Cardiac muscle cell (in vitro differentiated cells and primary cell): ENCODE results near the gene PRKCB. TPM values are rescaled to one million over a fixed set of nuclear protein-coding genes. Genes with fewer than 3 reads are reported as not detected.

Experiments used
- DNase-seq, 2 donors: peaks; one replicate each; pipeline versions ENCODE4 v3.0.0 to v3.0.0-alpha.2; 2010 to 2017; ENCODE audit warnings: low read depth in 1 of 2, low spot score in 1 of 2
- H3K27ac ChIP-seq: fragments of 200-600 bp; sonication (generic); 2 replicates; pipeline ENCODE4 v1.5.1; 2016
- H3K27me3 ChIP-seq: fragments of 200-600 bp; sonication (generic); 2 replicates; pipeline ENCODE4 v1.6.0; 2016; ENCODE audit warnings: control low read depth
- H3K36me3 ChIP-seq: fragments of 200-600 bp; sonication (generic); 2 replicates; pipeline ENCODE4 v1.5.1; 2016; ENCODE audit warnings: control low read depth
- H3K4me1 ChIP-seq: fragments of 200-600 bp; sonication (generic); 2 replicates; pipeline ENCODE4 v1.8.1; 2017; ENCODE audit warnings: low read depth, mild to moderate bottlenecking, mixed run types
- H3K4me3 ChIP-seq: fragments of 200-600 bp; sonication (generic); 2 replicates; pipeline ENCODE4 v1.5.1; 2016; ENCODE audit warnings: mild to moderate bottlenecking
- H3K9me3 ChIP-seq: fragments of 200-600 bp; sonication (generic); 2 replicates; pipeline ENCODE4 v1.5.1; 2017; ENCODE audit warnings: low read depth, mild to moderate bottlenecking, control low read depth
- CTCF ChIP-seq: IDR thresholded peaks from 2 replicates; pipeline ENCODE4 v1.5.1; 2012; ENCODE audit warnings: low read depth, mild to moderate bottlenecking, low read length
- polyA plus RNA-seq: library from polyadenylated mRNA; unstranded; fragments of >200 nt; fragmentation: Nextera tagmentation; extraction: Ambion mirVana; gene quantifications from 2 replicates; pipeline ENCODE4 v1.2.1, GENCODE V29; 2016
- total RNA-seq: library from RNA; depleted of rRNA; stranded (reverse); fragments of >200 nt; gene quantifications from 2 replicates; pipeline ENCODE4 v1.2.3, GENCODE V29; 2016

Gene PRKCB
- total and polyA plus RNA-seq, 2 experiments from 2014 or later = 0.66 to 1.5 TPM

GRCh38 chr16:24052329-24053098 lies 216.7 kb downstream of the PRKCB start:
- DNase-seq = no peak
- Histone ChIP-seq H3K4me1 (no peaks in the 10 kb centered on the region), H3K4me3 (no peak overlapping the region), H3K9me3 (no peaks in the 10 kb centered on the region), H3K27ac (no peak overlapping the region), H3K36me3 (no peaks in the 10 kb centered on the region), H3K27me3 (peaks cover 5% of the 10 kb centered on the region)
- no peak for TF ChIP-seq CTCF

DNA sequence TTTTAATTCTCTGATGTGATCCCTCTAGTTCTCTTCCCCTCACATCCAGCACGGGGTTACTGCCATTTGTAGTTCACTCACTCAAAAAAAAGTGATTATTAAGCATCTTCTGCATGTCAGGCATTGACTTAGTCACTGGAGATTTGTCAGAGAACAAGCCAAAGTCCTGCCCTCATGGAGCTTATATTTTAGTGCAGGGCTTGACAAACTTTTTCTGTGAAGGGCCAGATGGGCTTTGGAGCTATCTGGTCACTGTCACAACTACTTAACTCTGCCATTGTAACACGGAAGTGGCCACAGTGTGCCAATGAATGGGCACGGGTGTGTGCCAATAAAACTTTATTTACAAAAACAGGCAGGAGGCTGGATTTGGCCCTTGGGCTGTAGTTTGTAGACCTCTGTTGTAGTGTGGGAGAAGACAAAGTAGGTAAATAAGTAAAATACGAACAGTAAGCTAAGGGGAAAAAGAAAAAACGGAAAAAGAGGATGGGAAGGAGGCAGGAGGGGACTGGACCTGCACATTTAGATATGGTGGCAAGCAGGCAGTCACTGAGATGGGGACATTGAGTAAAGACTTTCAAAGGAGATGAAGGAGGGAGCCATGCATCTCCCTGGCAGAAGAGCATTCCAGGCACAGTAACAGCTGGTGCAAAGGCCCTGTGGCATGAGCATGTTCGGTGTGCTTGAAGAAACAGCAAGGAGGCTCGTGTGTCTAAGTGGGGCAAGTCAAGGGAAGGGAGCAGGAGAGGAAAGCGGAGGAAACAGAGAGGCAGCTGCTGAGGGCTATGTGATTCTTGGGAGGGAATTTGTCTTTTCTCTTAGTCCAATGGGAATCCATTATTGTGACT lies 217.5 kb downstream of the PRKCB start:
- Histone ChIP-seq H3K36me3 (no peaks in the 10 kb centered on the region), H3K27me3 (peaks cover 5% of the 10 kb centered on the region), H3K27ac (no peak overlapping the region), H3K4me3 (no peak overlapping the region), H3K9me3 (no peaks in the 10 kb centered on the region), H3K4me1 (no peaks in the 10 kb centered on the region)
- no peak for DNase-seq
- TF ChIP-seq CTCF = no peak

DNA sequence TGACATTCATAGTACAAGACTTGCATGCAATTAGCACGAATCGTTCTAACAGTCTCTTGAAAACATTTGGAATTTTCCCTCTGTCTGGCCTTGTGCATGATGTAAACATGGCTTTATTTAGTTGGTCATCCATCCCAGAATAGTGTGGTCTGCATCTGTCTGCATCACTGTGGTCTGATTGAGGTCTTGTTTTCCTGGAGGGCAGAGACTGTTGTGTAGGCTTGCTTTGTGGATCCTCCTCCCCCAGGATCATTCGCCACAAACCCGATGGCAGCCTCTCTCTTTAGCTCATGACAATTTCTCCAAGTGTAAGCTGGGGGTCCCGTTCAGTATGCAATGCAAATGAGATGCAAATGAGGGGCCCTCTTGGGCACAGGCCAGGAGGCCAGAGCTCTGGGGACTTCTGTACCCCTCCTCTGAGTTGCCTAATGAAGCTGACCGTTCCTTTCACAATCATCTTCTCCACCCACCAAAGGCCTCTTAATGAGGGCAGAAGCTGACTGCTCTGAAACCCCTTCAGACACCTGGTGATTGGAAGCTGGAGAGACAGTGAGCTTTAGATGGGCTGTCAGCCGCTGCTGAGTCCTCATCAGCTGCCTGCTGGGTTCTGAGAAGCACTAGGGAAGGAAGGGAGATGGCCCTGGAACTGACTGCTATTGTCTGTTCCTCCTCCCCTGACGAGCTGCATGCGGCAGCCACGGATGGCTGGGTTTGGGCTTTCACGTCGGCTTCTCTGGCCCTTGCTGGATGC lies 219.1 kb downstream of the PRKCB start:
- DNase-seq = no peak
- Histone ChIP-seq H3K27me3 (peaks cover 5% of the 10 kb centered on the region), H3K9me3 (no peaks in the 10 kb centered on the region), H3K27ac (no peak overlapping the region), H3K4me1 (no peaks in the 10 kb centered on the region), H3K36me3 (no peaks in the 10 kb centered on the region), H3K4me3 (no peak overlapping the region)
- TF ChIP-seq CTCF = no peak

- Histone ChIP-seq H3K27ac (no peak overlapping the region), H3K9me3 (no peaks in the 10 kb centered on the region), H3K4me3 (no peak overlapping the region), H3K27me3 (no peaks in the 10 kb centered on the region), H3K4me1 (no peaks in the 10 kb centered on the region), H3K36me3 (no peaks in the 10 kb centered on the region)
- no peak for DNase-seq
- TF ChIP-seq CTCF = no peak
These were observed 226.6 kb downstream of the PRKCB start for GRCh38 chr16:24062270-24062817.

- Histone ChIP-seq H3K4me1 (no peaks in the 10 kb centered on the region), H3K27me3 (no peaks in the 10 kb centered on the region), H3K4me3 (no peak overlapping the region), H3K27ac (no peak overlapping the region), H3K36me3 (no peaks in the 10 kb centered on the region), H3K9me3 (no peaks in the 10 kb centered on the region)
- no peak for TF ChIP-seq CTCF
- DNase-seq = no peak
These were observed 233.3 kb downstream of the PRKCB start for GRCh38 chr16:24069036-24069590.
